RKO (cell line): ENCODE results near the gene PTPRD.

Experiments
- DNase-seq: peaks from one replicate; pipeline ENCODE4 v3.0.0-alpha.2; 2016; ENCODE audit warnings: low spot score

PTPRD gene

DNA sequence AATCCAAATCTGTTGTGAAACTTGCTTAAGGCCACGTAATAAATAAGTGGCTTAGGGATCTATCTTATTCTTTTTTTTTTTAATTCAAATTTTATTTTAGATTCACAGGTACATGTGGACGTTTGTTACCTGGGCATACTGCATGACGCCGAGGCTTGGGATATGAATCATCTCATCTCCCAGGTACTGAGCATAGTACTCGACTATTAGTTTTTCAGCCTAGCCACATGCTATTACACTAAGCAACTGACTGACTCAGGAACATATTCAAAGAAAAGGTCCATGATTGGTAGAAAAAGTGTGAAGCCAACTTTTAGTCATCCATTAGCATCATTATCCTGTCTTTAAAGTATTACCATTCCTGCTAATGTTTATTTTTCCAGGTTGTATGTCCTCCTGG is 1709.7 kb downstream of the PTPRD start:
- no peak for DNase-seq

GRCh38 chr9:8901146-8901545 is 1711.7 kb downstream of the PTPRD start:
- DNase-seq, result no peak

DNA sequence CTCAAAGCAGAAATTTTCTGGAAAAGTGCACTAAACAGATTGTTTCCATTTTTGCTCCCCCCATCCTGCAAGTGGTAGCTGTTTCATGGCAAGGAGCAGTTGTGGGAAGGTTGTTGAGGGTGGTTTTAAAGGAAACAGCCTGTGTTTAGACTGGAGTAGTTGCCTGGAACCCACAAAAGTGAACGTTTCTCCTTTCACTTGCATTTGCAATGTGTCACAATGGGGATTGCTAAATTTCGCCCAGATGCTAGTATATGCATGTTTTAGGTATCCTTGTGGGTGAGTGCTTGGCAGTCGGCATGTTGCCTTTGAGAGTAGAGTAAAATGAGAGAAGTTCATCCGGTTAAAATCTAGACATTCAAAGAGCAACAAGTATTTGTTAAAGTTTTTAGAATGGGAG is 1713.3 kb downstream of the PTPRD start:
- no peak for DNase-seq

GRCh38 chr9:8895861-8896224 is 1717.0 kb downstream of the PTPRD start:
- peak; percentile 46 for DNase-seq

DNA sequence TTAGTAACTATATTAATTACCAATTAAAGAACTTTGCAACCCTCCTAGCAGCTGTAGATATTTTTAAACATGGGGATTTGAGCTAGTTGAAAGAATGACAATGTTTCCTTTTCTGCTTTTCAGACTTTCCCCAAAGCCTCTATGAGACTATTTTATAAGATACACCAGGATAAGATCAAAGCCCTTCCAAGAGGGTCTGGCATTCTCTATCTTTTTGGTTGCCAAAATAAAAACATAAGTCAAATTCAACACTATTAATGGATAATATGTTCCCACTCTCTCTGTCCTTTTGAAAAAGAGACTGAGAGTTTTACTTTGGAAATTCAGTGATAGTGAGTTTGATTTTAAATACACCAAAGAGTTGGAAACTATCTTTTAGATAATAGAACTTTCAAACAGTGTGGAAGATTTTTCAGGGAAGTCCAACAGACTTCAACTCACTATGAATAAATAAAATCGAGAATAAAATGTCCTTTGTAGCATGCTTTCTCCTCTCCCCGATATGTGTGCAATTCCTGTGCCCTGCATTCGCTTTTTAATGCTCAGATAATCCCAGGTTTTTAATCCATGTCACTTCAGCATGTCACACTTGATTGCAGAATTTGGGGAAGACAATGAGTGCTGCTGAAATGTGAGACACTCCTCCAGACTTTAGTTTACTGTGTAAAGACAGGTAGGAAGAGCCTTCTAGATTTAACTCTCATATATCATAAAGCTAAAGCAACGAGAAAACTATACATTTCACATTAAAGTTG is 1717.5 kb downstream of the PTPRD start:
- no peak for DNase-seq

- DNase-seq, result no peak
These were observed 1722.1 kb downstream of the PTPRD start for GRCh38 chr9:8890695-8891094.

GRCh38 chr9:8889100-8889499 is 1723.7 kb downstream of the PTPRD start:
- DNase-seq, result no peak

DNA sequence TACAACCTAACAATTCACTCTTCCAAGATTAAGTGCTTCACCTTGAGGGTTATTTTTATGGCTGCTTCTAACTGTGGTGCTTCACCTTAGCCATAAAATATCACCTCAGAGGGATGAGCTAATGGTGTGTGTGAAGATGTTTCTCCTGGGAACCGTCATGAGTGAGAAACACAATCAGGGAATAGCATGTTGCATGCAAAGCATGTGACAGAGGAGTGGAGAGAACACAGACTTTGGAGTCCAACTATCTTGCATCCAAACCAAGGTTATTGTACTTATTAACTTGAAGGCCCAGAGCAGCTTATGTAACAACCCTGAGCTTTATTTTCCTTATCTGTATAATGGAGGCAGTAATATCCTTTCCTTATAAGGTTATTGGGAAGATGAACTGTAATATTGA is 1724.2 kb downstream of the PTPRD start:
- DNase-seq, result no peak

GRCh38 chr9:8887369-8887768 is 1725.4 kb downstream of the PTPRD start:
- no peak for DNase-seq

DNA sequence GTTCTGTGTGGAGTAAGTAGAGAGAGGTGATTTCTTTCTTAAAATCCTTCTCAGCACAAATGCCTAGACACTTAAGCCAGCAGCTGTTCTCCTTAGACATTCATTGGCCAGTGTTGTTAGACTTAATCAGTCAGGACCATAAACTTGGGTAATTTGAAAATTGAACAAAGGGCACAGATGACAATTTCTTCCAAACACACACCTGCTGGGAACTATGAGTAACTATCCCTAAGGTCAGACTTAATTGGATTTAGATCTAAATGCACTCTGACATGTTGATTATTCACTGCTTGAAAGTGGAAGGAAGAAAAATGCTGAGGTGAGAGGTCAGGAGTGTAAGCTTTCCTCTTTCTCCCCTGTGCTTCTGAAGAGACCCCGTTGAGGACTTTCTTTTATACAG is 1729.5 kb downstream of the PTPRD start:
- DNase-seq, result no peak

DNA sequence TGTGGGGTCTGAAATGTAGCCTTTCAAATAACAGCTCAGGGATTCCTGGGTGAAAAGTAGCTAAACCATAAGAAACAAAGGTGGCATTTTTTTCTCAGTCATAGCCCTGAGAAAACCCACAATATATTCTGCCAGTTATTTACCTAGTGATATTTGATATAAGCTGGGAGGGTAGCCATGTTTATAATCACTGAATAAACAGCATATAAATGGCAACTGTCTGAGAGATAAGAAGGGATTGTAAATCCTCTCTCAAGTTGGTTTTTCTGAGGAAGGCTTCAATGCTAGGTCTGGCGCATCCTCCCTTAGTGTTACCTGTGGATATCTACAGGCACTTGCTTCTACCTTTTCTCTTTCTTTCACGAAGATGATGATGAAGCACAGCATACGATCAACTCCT is 1732.7 kb downstream of the PTPRD start:
- no peak for DNase-seq

GRCh38 chr9:8879284-8879683 is 1733.5 kb downstream of the PTPRD start:
- no peak for DNase-seq

GRCh38 chr9:8877753-8878494 is 1734.9 kb downstream of the PTPRD start:
- DNase-seq, result no peak

GRCh38 chr9:8876303-8876702 is 1736.5 kb downstream of the PTPRD start:
- no peak for DNase-seq

DNA sequence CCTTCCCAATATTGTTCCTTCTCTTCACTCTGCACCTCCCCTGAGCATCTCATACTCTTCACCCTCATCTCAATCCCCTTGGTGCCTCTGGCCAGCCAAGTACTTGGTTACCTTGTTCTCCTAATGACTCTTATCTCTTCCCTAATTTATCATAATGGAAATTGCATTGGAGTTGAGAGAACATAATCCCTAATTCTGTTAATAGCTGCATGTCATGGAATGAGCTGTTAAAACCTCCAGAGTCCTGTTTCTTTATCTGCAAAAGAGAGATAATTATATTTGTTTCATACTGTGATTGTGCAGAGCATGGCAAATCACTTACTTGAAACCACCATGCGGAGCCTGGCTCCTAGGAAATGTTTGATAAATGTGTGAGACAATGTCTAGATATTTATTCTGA is 1738.3 kb downstream of the PTPRD start:
- no peak for DNase-seq

DNA sequence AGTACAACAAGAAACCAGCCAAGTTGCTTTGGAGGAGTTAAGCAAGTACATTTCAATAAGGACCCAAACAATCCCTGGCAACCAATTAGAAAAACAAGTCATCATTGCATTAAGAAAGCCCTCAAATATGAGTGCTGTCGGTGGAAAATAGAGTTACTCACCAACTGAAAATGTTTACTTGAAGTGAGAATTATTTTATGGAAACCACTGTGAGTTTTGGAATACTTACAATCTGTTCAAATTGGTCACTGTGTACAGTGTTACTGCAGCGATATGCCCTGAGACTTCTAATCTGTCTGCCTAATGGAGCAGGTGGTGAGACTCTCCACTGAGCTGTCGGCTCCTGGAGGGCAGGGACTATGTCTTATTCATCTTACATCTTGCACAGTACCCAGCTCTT is 1740.0 kb downstream of the PTPRD start:
- no peak for DNase-seq

DNA sequence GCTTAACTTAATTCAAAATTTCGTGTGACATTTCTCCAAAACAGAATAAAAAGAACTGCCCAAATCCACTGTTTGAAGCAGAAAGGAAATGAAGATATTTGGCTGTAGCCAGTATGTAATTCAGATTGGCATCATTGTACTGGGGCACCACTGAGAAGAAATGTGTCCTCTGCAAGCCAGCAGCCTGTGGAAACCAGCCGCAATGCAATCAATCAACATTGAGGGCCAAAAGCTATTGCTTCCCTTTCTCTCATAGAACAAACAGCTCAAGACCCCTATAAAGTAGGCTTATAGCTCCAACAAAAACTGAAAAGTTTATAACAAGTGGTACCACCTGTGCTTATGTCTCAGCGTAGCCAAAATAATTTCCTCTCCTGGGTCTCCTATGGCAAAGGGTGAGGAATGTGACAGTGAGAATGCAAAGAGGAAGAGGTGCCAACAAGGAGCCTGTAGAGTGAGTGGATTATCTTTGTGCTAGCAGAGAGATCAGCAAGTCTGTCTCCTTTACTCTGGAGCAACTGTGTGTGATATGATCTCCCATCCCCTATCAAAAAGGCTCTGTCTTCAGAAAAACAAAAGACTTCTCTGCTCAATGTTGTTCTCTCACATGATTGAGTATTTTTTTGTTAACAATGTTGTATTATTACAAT is 1740.9 kb downstream of the PTPRD start:
- DNase-seq, result no peak

- no peak for DNase-seq
These were observed 1741.4 kb downstream of the PTPRD start for GRCh38 chr9:8871396-8871795.

- no peak for DNase-seq
These were observed 1743.0 kb downstream of the PTPRD start for GRCh38 chr9:8869812-8870211.

DNA sequence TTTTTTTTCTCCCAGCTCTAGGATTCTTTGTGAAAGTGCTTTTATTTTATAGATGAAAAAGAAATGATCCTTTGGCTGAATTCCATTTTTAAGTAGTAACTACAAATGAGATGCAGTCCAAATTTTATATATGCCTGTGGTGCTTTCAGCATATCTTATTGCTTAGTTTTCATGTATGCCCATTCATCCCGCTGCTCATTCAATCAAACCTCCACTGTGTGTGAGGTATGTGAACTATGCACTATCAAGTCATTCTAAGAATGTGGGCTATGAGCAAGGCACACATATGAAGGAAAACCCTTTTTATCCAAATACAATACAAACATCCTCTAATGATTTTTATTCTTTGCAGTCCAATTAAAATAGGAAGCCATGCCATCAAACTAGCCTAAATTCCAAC is 1744.2 kb downstream of the PTPRD start:
- no peak for DNase-seq

DNA sequence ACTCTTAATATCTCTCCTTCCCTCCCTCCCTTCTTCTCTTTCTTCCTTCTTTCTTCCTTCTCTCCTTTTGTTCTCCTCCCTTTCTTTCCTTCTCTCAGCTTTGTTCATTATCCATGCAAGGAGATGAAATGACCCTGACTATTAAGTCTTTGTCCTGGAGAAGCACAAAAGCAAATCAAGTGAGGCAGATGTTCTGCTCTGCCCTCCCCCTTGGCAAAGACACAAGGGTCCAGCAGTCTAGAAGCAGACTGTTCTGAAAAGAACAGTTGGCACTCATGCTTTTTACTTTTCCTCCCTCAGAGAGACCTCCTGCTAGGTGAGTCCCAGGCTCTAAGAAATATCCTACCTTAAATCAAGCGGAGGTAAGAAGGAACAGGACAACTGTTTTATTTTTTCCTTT is 1745.7 kb downstream of the PTPRD start:
- no peak for DNase-seq

GRCh38 chr9:8864545-8864896 is 1748.3 kb downstream of the PTPRD start:
- DNase-seq, result no peak

DNA sequence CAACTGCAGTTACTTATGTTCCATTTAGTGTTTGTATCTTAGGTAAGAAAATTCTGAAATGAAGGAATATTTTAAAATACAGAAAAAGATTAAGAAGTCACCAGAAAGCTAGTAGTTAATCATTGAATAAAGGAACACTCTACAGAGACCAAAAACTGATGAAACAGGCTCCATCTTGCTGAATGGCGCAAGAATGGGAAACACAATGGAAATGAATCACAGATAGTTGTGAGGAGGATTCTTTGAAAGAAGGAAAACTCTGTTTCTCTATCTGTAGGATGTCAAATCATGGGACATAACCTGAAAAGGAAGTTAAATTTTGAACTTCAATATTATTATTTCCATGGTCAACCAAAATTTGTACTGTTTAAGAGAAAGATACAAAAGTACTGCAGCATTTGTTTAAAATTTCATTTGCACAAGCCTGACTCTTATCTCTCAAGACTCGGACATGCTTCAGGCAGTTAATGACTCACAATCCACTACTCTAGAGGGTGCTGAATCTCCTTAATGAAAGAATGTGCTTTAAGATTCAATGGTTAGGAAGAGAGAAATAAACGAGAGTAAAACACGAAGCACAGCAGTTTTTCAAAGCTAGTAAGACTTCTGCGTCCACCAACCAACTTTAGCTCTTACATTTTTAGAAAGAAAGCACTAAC is 1748.8 kb downstream of the PTPRD start:
- no peak for DNase-seq
